SK-N-SH (cell line): ENCODE measurements around the gene SAE1.

Source experiments
- CTCF ChIP-seq: fragments of 200-600 bp; sonication (generic); IDR thresholded peaks from 2 replicates; pipeline ENCODE4 v1.6.1; 2017; ENCODE audit warnings: antibody characterized with exemption, mild to moderate bottlenecking, moderate library complexity
- RFX5 ChIP-seq: IDR thresholded peaks from 2 replicates; pipeline ENCODE4 v1.6.1; 2012; ENCODE audit warnings: mild to moderate bottlenecking, improper control_type of control experiment, low read length
- YY1 ChIP-seq: IDR thresholded peaks from 2 replicates; pipeline ENCODE4 v1.4.0; 2012; ENCODE audit warnings: low read depth, mild to moderate bottlenecking
- ZBTB33 ChIP-seq: IDR thresholded peaks from 2 replicates; pipeline ENCODE4 v1.4.0; 2012; ENCODE audit warnings: low read depth, borderline replicate concordance

GRCh38 chr19:47111006-47111621 is 19.5 kb upstream of the SAE1 start:
- TF ChIP-seq CTCF (no peak), YY1 (no peak), RFX5 (no peak), ZBTB33 (no peak)
